ENCODE results near the gene PRPF4.

The PRPF4 gene

DNA sequence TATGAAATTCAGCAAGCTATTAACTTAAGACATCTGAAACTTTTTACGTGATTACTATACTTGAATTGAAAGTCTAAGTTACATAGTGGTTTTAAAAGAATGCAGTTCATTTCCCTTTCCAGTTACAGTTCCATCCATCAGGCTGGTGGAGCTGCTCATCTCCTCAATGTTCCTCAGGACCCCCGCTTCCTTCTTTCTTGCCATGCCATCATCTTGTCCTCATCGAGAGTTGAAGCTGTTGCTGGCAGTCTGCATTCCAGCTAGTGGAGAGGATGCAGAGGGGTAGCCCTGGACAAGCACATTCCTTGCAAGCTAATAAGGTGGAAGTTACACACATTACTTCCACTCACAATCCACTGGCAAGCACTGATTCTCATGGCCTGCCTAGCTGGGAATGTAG is 36.5 kb downstream of the PRPF4 start:
- no peak for DNase-seq (ENCODE audit: low read depth)

DNA sequence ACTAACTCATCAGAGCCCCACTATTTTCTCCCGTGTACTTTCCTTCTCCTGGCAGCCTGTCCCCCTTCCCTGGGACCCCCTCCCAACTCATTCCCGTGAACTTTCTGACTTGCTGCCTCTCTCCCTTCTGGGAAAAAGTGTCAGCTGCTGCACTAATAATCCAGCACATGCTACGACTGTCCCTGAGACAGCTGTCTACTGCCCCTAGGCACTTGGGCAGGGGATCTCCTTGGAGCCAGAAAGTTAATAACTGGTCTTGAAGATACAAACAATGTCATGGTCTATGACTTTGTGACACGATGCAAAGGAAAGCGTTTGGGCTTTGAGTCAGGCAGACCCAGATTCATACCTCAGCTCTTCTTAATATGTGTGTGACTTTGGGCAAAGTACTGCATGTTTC is 37.8 kb downstream of the PRPF4 start:
- no peak for DNase-seq (ENCODE audit: low read depth)

DNA sequence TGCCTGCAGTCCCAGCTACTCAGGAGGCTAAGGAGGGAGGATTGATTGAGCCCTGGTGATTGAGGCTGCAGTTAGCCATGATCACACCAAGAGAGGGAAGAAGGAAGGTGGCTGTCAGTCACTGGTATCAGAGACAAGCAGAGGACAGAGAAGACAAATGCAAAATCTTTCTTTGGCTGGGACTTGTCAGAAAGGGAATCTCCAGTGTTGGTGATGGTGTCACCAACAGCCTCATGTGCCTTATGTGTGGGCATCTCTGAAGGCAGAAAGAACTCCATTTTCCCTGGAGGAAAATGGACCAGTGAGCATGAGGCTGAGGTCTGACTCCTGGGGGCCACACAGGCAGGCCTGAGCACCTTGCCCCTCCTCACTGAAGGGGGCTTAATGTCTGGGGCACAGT is 39.8 kb downstream of the PRPF4 start:
- DNase-seq (ENCODE audit: low read depth): no peak

DNA sequence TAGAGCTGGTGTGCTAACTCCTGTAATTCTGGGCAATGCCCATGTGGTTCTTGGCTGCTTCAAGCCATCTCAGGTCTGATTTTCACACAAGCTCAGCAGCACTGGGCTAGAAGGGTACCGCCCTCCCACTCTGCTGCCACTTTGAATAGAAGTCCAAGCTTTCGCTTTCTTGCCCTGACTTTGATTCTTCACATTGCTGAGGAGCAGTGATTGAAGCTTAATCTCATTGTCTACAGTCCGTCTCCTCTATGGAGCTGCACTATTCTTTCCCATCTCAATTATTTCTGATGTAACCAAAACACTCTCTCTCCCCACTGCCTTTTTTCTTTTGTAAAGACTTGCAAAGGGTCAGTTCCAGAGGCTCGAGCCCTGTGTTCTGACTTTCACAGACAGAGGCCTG is 40.6 kb downstream of the PRPF4 start:
- DNase-seq (ENCODE audit: low read depth): no peak

DNA sequence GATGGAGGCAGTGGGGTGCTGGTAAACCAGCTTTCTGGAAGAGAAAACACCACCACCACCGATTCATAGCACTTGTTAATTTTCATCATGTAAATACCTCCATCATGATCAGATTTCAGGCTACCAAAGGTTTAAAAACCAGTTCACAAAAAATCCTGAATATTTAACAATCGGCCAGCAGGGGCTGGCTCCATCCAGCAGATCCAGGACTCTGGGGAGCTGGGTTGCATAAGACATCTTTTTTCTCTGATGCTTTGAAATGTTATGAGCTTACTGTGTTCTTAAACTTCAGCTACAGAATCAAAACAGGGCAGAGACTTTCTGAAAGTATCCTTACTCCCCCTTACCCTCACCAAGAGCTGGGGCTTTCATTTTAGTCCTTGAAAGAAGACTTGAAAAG is 42.3 kb downstream of the PRPF4 start:
- DNase-seq (ENCODE audit: low read depth): no peak

DNA sequence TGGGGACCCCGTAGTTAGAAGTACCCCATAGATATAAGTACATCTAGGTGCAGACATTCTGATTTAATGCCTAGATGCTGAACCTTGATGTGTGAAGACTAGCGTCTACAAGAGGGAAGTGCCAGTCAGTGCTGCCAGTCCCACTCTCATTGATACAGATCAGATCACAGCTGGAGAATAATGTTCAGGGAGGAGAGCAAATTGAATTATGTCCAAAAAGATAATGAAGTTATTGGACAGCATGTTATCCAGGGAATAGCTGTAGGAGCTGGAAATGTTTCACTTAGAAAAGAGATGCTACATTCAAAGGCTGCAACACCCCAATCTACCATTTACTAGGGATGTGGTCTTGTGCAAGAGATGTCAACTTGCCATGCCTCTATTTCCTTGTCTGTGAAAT is 43.6 kb downstream of the PRPF4 start:
- no peak for DNase-seq (ENCODE audit: low read depth)

DNA sequence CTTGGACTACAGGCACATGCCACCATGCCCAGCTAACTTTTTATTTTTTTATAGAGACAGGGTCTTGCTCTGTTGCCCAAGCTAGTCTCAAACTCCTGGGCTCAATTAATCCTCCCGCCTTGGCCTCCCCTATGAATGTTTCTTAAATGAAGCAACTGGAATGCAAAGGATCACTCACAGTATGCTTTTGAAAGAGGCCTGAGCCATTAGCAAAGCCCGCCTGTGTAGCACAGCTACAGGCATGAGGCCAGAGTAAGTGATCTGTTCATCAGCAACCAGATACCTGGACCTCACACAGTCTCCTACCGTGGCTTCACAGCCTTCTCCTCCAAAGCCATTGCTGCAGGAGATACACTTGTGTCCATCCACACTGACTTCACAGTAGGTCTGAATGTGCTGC is 44.6 kb downstream of the PRPF4 start:
- no peak for DNase-seq (ENCODE audit: low read depth)

DNA sequence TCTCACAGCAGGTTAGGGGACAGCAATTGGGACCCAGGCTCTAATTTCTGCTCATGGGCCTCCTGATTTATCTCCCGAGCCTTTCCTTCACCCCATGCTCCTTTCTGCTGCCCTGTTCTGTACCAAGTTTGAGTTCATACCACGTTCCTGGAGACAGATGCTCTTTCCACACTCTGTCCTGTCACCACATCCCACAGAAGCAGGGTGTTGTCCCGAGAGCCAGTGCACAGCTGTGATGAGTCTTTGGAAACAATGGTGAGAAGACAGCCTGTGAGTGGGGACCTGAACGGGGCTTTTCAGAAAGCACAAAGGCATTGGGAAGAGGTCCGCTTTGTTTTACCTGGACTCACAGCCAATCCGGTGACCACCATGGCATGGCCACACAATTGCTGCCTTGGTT is 47.2 kb downstream of the PRPF4 start:
- no peak for DNase-seq (ENCODE audit: low read depth)

DNA sequence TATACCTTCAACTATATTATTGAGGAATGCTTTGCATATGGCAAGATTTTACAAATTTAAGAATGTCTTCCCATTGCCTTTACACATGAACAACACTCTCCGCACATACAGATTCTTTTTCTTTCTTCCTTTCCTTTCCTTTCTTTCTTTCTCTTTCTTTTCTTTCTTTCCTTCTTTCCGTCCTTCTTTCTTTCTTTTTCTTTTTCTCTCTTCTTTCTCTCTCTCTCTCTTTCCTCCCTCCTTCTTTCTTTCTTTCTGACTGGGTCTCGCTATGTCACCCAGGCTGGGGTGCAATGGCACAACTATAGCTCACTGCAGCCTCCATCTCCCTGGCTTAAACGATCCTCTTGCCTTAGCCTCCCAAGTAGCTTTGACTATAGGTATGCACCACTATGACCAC is 50.8 kb downstream of the PRPF4 start:
- no peak for DNase-seq (ENCODE audit: low read depth)

DNA sequence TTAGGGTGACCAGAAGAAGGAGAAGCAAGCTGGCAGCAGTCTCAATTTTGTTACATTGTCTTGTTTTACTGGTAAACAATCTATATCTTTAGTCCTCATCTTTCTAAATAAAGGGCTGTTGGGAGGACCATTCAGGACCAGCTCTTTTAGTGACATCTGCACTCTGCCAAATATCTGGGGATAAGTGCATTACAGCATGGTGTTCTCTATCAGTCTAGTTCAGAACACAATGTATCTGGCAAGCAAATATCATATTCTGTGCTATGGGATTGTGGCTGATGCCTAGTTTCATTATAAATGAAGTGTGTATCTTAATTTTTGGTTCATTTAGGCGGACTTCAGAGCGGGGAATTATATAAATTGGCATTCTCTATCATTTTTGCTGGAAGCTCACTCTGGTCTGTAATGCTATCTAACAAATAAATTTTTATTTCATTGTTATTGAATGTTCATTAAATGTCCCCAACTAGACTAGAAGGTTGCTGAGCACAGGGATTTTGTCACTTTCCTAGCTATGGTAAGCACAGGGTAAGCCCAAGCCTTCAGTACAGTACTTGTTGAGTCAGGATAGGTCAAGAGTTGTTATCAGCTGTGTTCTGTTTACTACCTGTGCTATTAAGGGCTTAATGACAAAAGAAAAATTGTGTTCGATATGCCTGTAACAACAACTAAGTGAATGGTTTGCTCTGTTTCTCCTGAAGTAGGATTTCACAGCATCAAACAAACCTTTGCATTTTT is 52.8 kb downstream of the PRPF4 start:
- no peak for DNase-seq (ENCODE audit: low read depth)

DNA sequence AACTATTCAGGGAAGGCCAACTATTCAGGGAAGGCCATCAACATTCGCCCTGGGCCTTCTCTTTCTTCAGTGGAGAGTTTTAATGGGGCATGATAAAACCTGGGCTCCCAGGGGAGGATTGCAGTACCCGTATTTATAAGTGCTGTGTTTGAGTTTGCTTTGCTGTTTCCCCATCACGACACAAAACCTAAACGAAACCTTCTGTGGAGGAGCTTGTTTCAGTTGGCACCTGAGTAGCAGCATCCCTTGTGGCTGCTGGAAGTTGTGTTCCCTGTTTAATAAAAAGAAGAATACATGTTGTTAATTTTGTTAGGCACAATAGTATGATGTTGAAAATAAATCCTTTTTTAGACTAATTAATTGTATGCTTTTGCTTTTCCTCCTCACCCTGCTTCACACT is 56.3 kb downstream of the PRPF4 start:
- DNase-seq (ENCODE audit: low read depth): no peak

DNA sequence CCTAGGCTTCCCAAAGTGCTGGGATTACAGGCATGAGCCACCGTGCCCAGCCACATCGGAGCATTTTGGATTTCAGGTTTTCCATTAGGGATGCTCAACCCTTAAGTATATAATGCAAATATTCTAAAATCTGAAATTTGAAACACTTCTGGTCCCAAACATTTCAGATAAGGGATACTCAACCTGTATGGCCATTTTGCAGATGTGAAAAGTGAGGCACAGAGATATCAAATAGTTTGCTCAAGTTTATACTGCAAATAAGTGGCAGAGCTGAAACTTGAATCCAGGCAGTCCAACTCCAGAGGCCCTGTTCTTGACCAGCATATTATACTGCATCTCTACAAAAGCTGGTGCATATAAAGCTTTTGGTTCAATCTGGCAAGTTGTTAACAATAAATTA is 62.3 kb downstream of the PRPF4 start:
- DNase-seq (ENCODE audit: low read depth): no peak

DNA sequence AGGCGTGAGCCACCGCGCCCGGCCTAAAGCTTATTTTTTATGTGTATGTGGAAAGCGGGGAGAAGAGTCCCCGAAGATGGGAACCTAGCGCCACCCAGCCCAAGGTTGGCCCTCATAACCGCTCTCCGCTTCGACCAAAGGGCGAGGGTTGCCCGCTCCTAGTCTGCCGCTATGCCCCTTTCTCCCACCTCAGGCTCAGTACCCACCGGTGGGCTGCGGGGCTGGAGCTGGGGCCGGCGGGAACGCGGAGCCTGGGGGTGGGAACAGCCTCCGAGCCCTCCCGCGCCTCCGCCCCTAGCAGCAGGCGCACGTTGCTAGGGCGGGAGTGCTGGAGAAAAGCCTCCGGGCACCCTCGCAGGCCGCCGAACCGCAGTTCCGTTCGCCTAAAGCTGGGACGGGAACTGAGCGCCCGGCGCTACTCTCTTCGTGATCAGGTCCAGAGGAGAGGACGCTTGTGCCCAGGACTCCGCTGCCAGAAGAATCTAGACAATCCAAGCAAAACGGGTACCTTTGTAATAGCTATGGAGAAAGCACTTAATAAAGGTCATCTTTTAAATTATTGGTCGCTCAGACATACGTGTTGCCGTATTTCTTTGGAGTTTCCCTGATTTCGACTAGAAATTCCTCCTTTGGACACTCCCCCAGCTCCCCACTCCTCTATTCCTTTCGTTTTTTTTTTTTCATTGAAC is 64.7 kb downstream of the PRPF4 start, which contains the start of gene WDR31:
WDR31 (minus strand) TSS at position 265 of the 689 bp plus-strand sequence. CDS start 8,253 bp downstream, outside the sequence.
- DNase-seq (ENCODE audit: low read depth): peak; percentile 77

DNA sequence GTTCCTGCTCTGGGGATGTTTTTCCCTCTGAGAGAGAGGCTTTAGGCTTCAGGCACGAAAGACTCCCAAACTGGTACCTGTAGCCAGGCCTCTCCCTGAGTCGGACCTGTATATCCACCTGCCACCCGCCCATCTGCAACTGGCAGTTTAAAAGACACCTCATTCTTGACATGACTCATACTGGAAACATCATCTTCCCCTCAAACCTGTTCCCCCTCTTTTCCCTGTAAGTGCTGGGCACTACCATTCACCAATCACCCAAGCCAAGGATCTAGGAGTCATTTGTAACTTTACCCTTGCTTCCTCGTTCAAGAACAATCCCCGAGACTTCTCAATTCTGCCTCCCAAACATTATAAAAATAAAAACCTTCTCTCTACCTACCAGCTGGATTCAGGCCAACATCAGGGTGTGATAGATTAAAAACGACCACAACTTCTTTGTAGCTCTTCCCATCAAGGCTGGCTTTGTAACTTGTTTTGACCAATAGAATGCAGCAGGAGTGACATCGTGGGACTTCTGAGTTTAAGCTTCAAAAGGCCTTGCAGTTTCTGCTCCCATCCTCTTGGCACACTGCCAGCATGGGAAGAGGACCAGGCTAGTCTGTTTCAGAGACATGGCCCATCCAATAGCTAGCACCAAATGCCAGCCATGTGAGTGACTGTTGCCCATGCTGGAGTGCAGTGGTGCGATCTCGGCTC is 66.4 kb downstream of the PRPF4 start:
- DNase-seq (ENCODE audit: low read depth): no peak
